MCF 10A (cell line): ENCODE results near the gene BRAF. TPM values are rescaled to one million over a fixed set of nuclear protein-coding genes. Genes with fewer than 3 reads are reported as not detected.
"Not testable (repeated sequence)": the region's sequence is repeated elsewhere in the genome, so short reads cannot be mapped to it uniquely, and the experiment has no call there.

Experiments used
- BruUV-seq: library from RNA; stranded (reverse); fragments of 400-500 nt; replicated peaks from 2 replicates; lab custom pipeline; 2021; lab: Mats Ljungman, UMichigan
- CTCF ChIA-PET: fragments of 300-600 bp; sonication (Branson Sonifier 250); formaldehyde crosslinking; extraction: SDS; loops from one replicate; lab custom pipeline; 2021; ENCODE audit warnings: antibody characterized with exemption, inconsistent platforms; lab: Yijun Ruan, JAX
- POLR2A ChIA-PET: fragments of 300-600, 350-650 bp; sonication (Branson Sonifier 250); formaldehyde crosslinking; extraction: SDS; loops from one replicate; lab custom pipeline; 2020; ENCODE audit warnings: antibody characterized with exemption, inconsistent platforms; lab: Yijun Ruan, JAX
- DNase-seq: peaks from one replicate; pipeline ENCODE4 v3.0.0-alpha.2; 2018; ENCODE audit not compliant: unreplicated experiment
- H3K27ac Mint-ChIP-seq: one replicate; pipeline ENCODE4 v1.8.0; 2022; ENCODE audit warnings: mild to moderate bottlenecking, low read depth, mixed read lengths; ENCODE audit not compliant: unreplicated experiment
- H3K27me3 Mint-ChIP-seq: one replicate; pipeline ENCODE4 v1.8.0; 2022; ENCODE audit warnings: mixed read lengths; ENCODE audit not compliant: insufficient read depth, unreplicated experiment
- H3K36me3 Mint-ChIP-seq: one replicate; pipeline ENCODE4 v1.8.0; 2022; ENCODE audit warnings: mild to moderate bottlenecking, moderate library complexity, mixed read lengths; ENCODE audit not compliant: insufficient read depth, unreplicated experiment
- H3K4me1 Mint-ChIP-seq: one replicate; pipeline ENCODE4 v1.8.0; 2022; ENCODE audit warnings: mixed read lengths; ENCODE audit not compliant: insufficient read depth, unreplicated experiment
- H3K4me3 Mint-ChIP-seq: one replicate; pipeline ENCODE4 v1.8.0; 2022; ENCODE audit warnings: mild to moderate bottlenecking, moderate library complexity, mixed read lengths; ENCODE audit not compliant: unreplicated experiment
- H3K9me3 Mint-ChIP-seq: one replicate; pipeline ENCODE4 v1.8.0; 2022; ENCODE audit warnings: mixed read lengths; ENCODE audit not compliant: unreplicated experiment
- CTCF ChIP-seq: fragments of 200-600 bp; IDR thresholded peaks from one replicate; pipeline ENCODE4 v1.8.0; 2022; ENCODE audit warnings: antibody characterized with exemption, mild to moderate bottlenecking; ENCODE audit not compliant: unreplicated experiment
- intact Hi-C: fragments of 100-400 bp; cut with micrococcal nuclease; formaldehyde crosslinking; loops from 2 replicates; pipeline ENCODE4 v1.14.1; 2022
- total RNA-seq: library from RNA; stranded (reverse); gene quantifications from 2 replicates; pipeline ENCODE4 v1.2.3, GENCODE V29; 2022

BRAF gene
- total RNA-seq, 1 experiment from 2014 or later: 33.7 TPM

GRCh38 chr7:140889150-140889549 lies 35.6 kb downstream of the BRAF start:
- Mint-ChIP-seq H3K27ac (no peak overlapping the region), H3K9me3 (no peaks in the 10 kb centered on the region), H3K4me3 (no peak overlapping the region), H3K36me3 (no peaks in the 10 kb centered on the region), H3K4me1 (peaks cover 4% of the 10 kb centered on the region), H3K27me3 (no peaks in the 10 kb centered on the region)
- DNase-seq: no peak
- POLR2A ChIA-PET: interaction anchor here (0.6 to 0.8 kb wide), 4 partner anchors 11 to 161 kb away, joined by 3 to 4 read pairs (median 3); no protein-coding TSS in a partner anchor
- intact Hi-C loops: no loop called here
- CTCF ChIA-PET: interaction anchor here (0.8 to 1.7 kb wide), 3 partner anchors 34 to 550 kb away, joined by 3 to 5 read pairs (median 3); no protein-coding TSS in a partner anchor
- no peak for TF ChIP-seq CTCF
- no TSS peak for BruUV-seq

GRCh38 chr7:140888087-140888486 lies 36.6 kb downstream of the BRAF start:
- Mint-ChIP-seq H3K4me1 (peaks cover 4% of the 10 kb centered on the region), H3K27me3 (no peaks in the 10 kb centered on the region), H3K27ac (no peak overlapping the region), H3K4me3 (no peak overlapping the region), H3K9me3 (no peaks in the 10 kb centered on the region), H3K36me3 (no peaks in the 10 kb centered on the region)
- TF ChIP-seq CTCF: no peak
- ChIA-PET POLR2A (no interaction called here), CTCF (interaction anchor here (0.8 kb wide), 1 partner anchor 551 kb away, joined by 3 read pairs; no protein-coding TSS in a partner anchor)
- DNase-seq: no peak
- intact Hi-C loops: no loop called here
- BruUV-seq: no TSS peak

GRCh38 chr7:140885735-140886334 lies 38.9 kb downstream of the BRAF start:
- no peaks in the 10 kb centered on the region for H3K27me3 Mint-ChIP-seq
- no peak overlapping the region for H3K4me3 Mint-ChIP-seq
- intact Hi-C loops: no loop called here
- no peak for DNase-seq
- H3K4me1 Mint-ChIP-seq: peaks cover 4% of the 10 kb centered on the region
- H3K9me3 Mint-ChIP-seq: no peaks in the 10 kb centered on the region
- ChIA-PET POLR2A (no interaction called here), CTCF (interaction anchor here (0.6 kb wide), 2 partner anchors 39 to 126 kb away, joined by 3 to 5 read pairs; no protein-coding TSS in a partner anchor)
- H3K27ac Mint-ChIP-seq: no peak overlapping the region
- no peak for TF ChIP-seq CTCF
- BruUV-seq: no TSS peak
- no peaks in the 10 kb centered on the region for H3K36me3 Mint-ChIP-seq

DNA sequence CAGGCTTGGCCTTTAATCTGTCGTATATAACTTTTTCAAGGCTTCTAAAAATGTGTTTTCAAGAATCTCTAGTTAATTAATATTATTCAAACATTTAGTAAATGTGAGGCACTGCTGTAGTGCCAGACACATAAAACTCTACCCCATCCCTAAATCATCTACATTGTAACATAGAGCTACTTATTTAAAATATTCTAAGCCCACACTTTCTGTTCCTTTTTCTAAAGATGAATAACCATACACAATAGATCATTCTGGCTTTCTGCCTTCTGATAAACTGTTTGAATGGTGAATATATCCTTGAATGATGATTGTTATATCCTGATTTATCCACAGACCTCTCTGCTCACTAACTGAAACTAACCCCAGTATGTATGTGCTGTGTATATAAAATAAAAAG lies 41.4 kb downstream of the BRAF start:
- Mint-ChIP-seq H3K4me1 (peaks cover 4% of the 10 kb centered on the region), H3K27ac (no peak overlapping the region), H3K36me3 (peaks cover 7% of the 10 kb centered on the region), H3K4me3 (no peak overlapping the region), H3K9me3 (no peaks in the 10 kb centered on the region), H3K27me3 (no peaks in the 10 kb centered on the region)
- DNase-seq: no peak
- CTCF ChIA-PET: no interaction called here
- POLR2A ChIA-PET: no interaction called here
- intact Hi-C loops: no loop called here
- BruUV-seq: no TSS peak
- TF ChIP-seq CTCF: no peak

- CTCF ChIA-PET: interaction anchor here (0.7 kb wide), 2 partner anchors 132 to 148 kb away, joined by 3 to 4 read pairs; no protein-coding TSS in a partner anchor
- H3K27ac Mint-ChIP-seq, BruUV-seq, POLR2A ChIA-PET, H3K4me1 Mint-ChIP-seq, intact Hi-C loops, H3K27me3 Mint-ChIP-seq, DNase-seq, H3K4me3 Mint-ChIP-seq, H3K36me3 Mint-ChIP-seq, H3K9me3 Mint-ChIP-seq: not testable (repeated sequence)
These were observed 41.9 kb downstream of the BRAF start for GRCh38 chr7:140882834-140883233.
